Thoracic aorta (tissue), 2 donors: ENCODE data around the gene USP48. TPM values are rescaled to one million over a fixed set of nuclear protein-coding genes. Genes with fewer than 3 reads are reported as not detected.

Experiments used
- ATAC-seq: fragments of 150-250 bp; one replicate; pipeline ENCODE4 v1.8.0; 2017; ENCODE audit warnings: low read depth; ENCODE audit not compliant: insufficient number of reproducible peaks, low FRiP score
- DNase-seq: peaks from one replicate; pipeline ENCODE4 v3.0.0-alpha.2; 2020; ENCODE audit warnings: low spot score
- H3K27ac ChIP-seq, 2 donors: fragments of 200-600 bp; sonication (generic); 1 replicate in 1 of 2; 2 replicates in 1 of 2; pipeline ENCODE4 v1.5.1; 2016; ENCODE audit warnings: mild to moderate bottlenecking in 2 of 2, moderate library complexity in 2 of 2
- H3K27me3 ChIP-seq: fragments of 200-600 bp; sonication (generic); replicated peaks from 2 replicates; pipeline ENCODE4 v1.6.0; 2016; ENCODE audit warnings: mild to moderate bottlenecking; ENCODE audit not compliant: insufficient read depth
- H3K36me3 ChIP-seq: fragments of 200-600 bp; sonication (generic); one replicate; pipeline ENCODE4 v1.5.1; 2016
- H3K4me1 ChIP-seq, 2 donors: fragments of 200-600 bp; sonication (generic); 1 replicate in 1 of 2; 2 replicates in 1 of 2; pipeline versions ENCODE4 v1.5.1 to v1.6.0; 2016; ENCODE audit warnings: low read depth in 2 of 2, mild to moderate bottlenecking in 1 of 2; ENCODE audit not compliant: control insufficient read depth in 1 of 2
- H3K4me3 ChIP-seq: fragments of 200-600 bp; sonication (generic); 2 replicates; pipeline ENCODE4 v1.5.1; 2016; ENCODE audit warnings: mild to moderate bottlenecking
- H3K9me3 ChIP-seq: fragments of 200-600 bp; sonication (generic); 2 replicates; pipeline ENCODE4 v1.5.1; 2016
- CTCF ChIP-seq: fragments of 200-600 bp; sonication (generic); IDR thresholded peaks from one replicate; pipeline ENCODE4 v1.5.1; 2019; ENCODE audit warnings: antibody characterized with exemption
- total RNA-seq, 2 donors: library from RNA; depleted of rRNA; stranded (reverse); fragments of >200 nt; gene quantifications; one replicate each; pipeline versions ENCODE4 v1.1.0 to v1.2.3, GENCODE V29; 2016

USP48 gene
- total RNA-seq, 2 donors from 2014 or later = 48.9 to 77.5 TPM

- no peaks in the 10 kb centered on the region for H3K9me3 ChIP-seq
Observed at GRCh38 chr1:21801100-21801499, 18.2 kb upstream of the USP48 start.

GRCh38 chr1:21799730-21800129, 16.8 kb upstream of the USP48 start:
- Histone ChIP-seq H3K27me3 (no peaks in the 10 kb centered on the region), H3K27ac (no peak overlapping the region), H3K4me3 (no peak overlapping the region), H3K4me1 (no peaks in the 10 kb centered on the region), H3K9me3 (no peaks in the 10 kb centered on the region), H3K36me3 (no peaks in the 10 kb centered on the region)
- TF ChIP-seq CTCF = no peak
- ATAC-seq (no peak), DNase-seq (no peak)

More at GRCh38 chr1:21801100-21801499, 18.2 kb upstream of the USP48 start:
- Histone ChIP-seq H3K27me3 (no peaks in the 10 kb centered on the region), H3K4me1 (no peaks in the 10 kb centered on the region), H3K36me3 (no peaks in the 10 kb centered on the region), H3K27ac (no peak overlapping the region), H3K4me3 (no peak overlapping the region)
- TF ChIP-seq CTCF = no peak
- ATAC-seq (no peak), DNase-seq (no peak)

GRCh38 chr1:21795075-21795474, 12.1 kb upstream of the USP48 start:
- H3K4me3 ChIP-seq = no peak overlapping the region
- no peak for TF ChIP-seq CTCF
- H3K9me3 ChIP-seq = no peaks in the 10 kb centered on the region
- no peaks in the 10 kb centered on the region for H3K4me1 ChIP-seq
- no peaks in the 10 kb centered on the region for H3K27me3 ChIP-seq
- ATAC-seq = no peak
- no peak overlapping the region for H3K27ac ChIP-seq
- no peaks in the 10 kb centered on the region for H3K36me3 ChIP-seq
- DNase-seq = no peak

- Histone ChIP-seq H3K4me3 (no peak overlapping the region), H3K9me3 (no peaks in the 10 kb centered on the region), H3K27ac (no peak overlapping the region), H3K27me3 (no peaks in the 10 kb centered on the region), H3K36me3 (no peaks in the 10 kb centered on the region), H3K4me1 (no peaks in the 10 kb centered on the region)
- no peak for TF ChIP-seq CTCF
- ATAC-seq = no peak
- DNase-seq = no peak
Observed at GRCh38 chr1:21794656-21795055, 11.7 kb upstream of the USP48 start.

- no peak for TF ChIP-seq CTCF
Observed at GRCh38 chr1:21793104-21793503, 10.2 kb upstream of the USP48 start.

More at GRCh38 chr1:21793104-21793503, 10.2 kb upstream of the USP48 start:
- Histone ChIP-seq H3K36me3 (no peaks in the 10 kb centered on the region), H3K4me3 (no peak overlapping the region), H3K9me3 (no peaks in the 10 kb centered on the region), H3K27ac (no peak overlapping the region), H3K27me3 (no peaks in the 10 kb centered on the region), H3K4me1 (no peaks in the 10 kb centered on the region)
- DNase-seq (no peak), ATAC-seq (no peak)
